Lower leg skin (tissue), 3 donors: Measurements from ENCODE around the gene ANKRD33.

ENCODE experiments used
- POLR2A ChIP-seq, 2 donors: fragments of 450-650 bp; IDR thresholded peaks; one replicate each; pipeline ENCODE4 v1.6.1; 2016 to 2017; ENCODE audit warnings: antibody characterized with exemption in 2 of 2, mild to moderate bottlenecking in 1 of 2, moderate library complexity in 1 of 2
- TF ChIP-seq, protein P1 (sequence below), 3 donors: fragments of 450-650 bp; IDR thresholded peaks; one replicate each; pipeline ENCODE4 v1.5.1; 2016; ENCODE audit warnings: antibody characterized with exemption in 3 of 3, mild to moderate bottlenecking in 3 of 3, moderate library complexity in 2 of 3

GRCh38 chr12:51897181-51897580, 9.3 kb downstream of the ANKRD33 start:
- TF ChIP-seq, protein P1, sequence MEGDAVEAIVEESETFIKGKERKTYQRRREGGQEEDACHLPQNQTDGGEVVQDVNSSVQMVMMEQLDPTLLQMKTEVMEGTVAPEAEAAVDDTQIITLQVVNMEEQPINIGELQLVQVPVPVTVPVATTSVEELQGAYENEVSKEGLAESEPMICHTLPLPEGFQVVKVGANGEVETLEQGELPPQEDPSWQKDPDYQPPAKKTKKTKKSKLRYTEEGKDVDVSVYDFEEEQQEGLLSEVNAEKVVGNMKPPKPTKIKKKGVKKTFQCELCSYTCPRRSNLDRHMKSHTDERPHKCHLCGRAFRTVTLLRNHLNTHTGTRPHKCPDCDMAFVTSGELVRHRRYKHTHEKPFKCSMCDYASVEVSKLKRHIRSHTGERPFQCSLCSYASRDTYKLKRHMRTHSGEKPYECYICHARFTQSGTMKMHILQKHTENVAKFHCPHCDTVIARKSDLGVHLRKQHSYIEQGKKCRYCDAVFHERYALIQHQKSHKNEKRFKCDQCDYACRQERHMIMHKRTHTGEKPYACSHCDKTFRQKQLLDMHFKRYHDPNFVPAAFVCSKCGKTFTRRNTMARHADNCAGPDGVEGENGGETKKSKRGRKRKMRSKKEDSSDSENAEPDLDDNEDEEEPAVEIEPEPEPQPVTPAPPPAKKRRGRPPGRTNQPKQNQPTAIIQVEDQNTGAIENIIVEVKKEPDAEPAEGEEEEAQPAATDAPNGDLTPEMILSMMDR (IDR thresholded peaks at IDR 0.05): no peak
- TF ChIP-seq POLR2A (IDR thresholded peaks at IDR 0.05): no peak
